ENCODE results near the gene HSPA8.
A peak's percentile ranks its signal among the peaks of the same experiment; 100 is the strongest.
"Not testable (repeated sequence)": the region's sequence is repeated elsewhere in the genome, so short reads cannot be mapped to it uniquely, and the experiment has no call there.

HSPA8 gene

DNA sequence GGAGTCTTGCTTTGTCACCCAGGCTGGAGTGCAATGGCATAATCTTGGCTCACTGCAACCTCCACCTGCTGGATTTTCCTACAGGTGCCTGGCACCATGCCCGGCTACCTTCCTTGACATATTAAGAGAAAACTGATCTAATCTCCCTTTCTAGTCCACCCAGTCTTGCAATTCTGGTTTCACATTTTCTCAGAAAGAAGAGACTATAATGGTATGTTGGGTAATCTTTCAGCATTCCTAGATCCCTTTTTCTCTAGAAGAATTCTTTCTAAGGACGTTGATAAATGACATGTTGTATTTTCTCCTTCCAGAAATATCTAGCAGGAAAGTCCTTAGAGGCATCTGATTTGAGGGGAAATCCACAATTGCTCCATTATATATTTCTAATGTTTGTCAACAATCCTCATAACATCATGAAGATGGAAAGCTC lies 10.4 kb upstream of the HSPA8 start:
- DNase-seq (ENCODE audit: low read depth) = no peak

DNA sequence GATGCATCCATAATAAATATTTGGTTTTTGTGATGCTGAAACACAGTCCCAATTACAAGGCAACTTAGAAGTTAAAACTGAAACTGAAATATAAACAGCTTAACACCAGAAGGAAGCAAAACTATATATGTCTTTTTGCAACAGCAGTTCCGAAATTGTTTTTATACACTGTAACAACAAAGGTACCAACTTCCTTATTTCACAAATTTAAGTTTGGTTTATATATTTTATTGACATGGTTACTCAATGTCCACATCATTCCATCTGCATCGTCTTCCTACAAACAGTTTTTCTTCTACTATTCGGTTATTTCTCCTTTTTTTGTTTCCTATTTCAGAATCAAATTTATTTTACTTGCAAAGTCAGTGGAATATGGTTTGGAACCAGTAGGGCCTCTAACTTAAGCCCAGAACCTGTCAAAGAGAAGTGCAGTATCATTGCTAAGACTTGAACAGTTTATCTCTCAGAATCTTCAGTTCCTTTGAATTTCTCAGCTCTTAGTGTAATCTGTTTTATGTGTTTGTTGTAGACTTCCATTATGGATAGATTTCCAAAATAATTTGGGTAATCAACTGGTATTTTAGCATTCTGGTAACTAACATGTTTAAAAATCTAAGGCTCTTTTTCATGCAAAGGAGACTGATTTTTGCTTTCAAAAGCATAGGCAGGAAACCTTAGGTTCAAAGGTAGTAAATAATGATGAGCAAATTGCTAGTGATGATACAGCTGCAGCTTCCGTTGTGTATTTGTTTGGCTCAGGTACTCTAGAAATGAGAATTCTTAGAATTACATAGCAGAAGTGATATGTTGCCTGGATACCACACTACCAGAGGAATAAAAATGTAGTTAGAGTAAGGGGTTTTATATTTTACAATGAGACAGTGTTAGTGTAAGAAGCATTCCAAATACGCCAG lies 8.2 kb upstream of the HSPA8 start:
- no peak for DNase-seq (ENCODE audit: low read depth)

DNA sequence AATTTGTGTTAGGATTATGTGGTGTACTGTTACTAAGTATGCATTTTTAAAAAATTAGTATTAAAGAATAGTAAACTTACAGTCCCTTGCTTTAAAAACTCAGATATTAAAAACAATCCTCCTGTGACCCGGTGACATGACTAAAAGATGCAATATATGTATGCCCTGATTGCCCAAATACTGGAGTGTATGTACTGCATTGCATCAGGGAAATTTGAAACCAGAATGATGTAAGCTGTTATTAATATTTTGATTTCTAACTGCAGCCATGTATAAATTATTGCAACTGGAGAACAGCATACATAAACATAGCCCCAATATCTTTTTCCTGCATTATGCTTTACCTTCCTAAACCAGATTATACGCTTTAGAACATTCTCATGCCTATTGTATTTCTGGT lies 3.7 kb upstream of the HSPA8 start:
- DNase-seq (ENCODE audit: low read depth) = no peak

DNA sequence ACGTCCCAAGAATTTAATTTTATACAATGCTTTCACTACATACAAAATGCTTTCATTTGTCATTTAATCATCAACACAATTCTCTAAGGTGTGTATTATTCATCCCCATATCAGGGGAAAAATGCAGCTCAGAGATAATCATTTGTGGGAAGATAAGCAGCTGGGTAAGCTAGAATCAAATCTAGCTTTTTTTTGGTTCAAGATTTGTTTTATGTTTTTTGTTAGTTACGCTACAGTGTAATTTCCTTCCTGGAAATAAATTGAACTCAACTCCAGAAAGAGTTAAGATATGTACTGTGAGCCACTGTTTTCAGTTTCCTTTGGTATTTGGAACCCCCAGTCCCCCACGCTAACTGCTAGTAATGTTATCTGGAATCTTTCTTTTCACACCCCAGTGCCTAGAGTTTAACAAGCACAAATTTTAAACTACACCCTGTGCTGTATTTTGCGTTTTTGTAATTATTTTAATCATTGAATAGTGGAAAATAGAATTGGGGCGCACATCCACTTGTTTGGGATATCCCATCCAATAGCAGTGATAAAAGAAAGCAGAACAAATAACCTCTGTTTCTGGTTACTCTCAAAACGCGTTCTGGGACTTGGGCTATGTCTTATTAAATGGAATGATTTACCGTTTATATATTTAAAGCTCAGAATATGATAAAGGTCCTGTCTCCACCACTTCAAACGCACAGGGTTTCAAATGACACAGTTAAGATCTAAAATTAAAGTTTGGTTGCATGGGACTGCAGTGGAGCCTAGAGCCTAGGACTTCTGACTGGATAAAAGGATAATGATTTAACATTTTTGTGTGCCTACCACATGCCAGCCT lies 2.1 kb upstream of the HSPA8 start:
- DNase-seq (ENCODE audit: low read depth) = no peak

DNA sequence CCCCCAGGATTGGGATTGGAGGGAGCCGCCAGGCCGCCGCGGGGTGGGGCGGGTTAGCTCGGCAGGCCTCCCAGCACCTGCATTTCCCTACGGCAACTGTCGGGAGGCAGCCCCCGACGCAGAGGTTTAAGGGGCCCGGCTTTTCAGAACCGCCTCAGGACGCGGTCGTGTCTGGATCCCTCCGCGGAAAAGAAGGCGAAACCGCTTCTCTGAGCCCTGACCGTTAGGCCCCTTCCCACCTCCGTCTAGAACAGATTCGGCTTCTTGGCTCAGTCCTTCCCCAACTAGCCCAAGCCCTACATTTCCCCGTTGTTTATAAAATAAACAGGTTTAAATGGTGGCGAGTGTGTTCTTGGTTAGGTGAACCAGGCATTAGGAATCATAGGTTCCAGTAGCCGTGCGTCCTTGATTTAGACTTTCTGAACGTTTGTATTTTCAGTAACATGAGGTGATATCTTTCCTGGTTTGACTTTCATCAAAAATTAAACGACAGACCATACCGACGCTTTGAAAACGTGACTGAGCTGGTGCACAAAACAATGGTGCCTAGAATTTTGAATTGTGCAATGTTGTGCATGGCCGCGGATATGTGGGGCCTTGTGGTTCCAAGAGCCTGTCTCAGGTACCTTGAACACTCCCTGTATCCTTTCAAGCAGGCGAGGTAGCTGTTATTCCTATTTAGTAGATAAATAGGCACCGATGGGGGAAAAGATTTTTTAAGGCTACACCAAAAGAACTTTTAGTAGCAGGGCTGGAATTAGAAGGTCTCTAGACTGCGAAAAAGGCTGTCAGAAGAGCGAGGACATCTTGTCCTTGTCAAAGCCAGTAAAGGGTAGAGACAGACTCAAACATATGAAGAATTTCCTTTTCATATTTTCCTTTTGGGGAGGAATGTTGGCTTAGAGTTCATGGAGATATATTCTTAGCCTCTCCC lies 1.2 kb upstream of the HSPA8 start:
- no peak for DNase-seq (ENCODE audit: low read depth)

DNA sequence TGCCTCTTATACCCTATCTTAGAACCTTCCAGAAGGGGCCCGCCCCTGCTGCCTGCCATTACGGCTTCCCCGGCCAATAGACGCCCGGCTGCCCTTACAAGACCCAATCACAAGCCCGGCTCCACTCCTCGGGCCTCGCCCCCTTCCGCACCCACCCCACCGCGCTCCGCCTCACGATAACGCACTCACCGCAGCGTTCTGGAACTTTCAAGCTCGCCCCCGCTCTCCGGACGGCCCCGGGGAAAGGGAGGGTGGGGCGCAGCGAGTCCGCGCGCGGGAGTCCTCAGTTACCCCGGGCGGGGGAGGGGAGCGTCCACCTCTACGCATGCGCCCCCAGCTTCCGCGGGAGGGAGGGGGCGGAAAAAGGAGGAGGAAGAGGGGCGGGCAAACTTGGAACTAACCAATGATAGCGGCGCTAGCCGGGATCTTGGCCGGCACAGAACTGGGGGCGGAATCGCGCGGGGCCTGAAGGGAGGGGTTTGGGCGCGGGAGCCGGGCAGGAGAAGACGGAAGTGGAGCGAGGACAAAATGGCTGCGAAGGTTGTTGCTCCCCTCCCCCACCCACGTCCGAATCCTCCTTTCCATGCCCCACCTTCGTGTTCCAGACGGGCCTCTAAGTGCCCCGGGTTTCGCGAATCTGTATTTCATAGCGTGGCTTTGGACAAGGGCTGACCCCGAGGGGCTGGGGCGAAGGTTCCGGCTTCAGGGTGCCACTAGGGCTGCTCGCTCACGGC lies 389 bp upstream of the HSPA8 start:
- peak; percentile 100 for DNase-seq (ENCODE audit: low read depth)

DNA sequence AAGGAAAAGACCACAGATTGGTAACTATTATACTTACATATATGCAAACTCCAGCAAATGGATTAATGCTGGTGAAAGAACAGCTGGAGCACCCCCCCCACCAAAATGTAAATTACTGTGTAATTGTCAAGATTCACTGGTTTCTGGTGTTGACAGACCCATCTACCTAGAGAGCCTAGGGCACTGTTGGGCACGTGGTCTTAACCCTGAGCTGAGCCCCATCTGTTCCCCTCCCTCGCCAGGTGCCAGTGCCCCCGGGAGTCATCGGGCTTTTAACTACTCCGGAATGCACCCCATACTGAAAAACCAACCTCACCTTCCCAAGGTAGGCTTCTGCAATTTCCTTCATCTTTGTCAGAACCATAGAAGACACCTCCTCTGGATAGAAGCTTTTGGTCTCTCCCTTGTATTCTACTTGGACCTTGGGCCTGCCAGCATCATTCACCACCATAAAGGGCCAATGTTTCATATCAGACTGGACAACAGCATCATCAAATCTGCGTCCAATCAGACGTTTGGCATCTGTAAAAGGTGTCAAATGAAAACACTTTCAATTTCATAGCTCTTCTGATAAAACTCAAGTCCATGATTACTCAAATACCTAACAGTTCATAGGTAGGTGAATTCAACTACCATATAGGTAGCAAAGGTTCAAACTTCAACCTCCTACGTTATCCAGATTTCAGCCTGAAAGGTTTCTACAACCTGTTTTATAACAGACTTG lies 1.5 kb downstream of the HSPA8 start:
- no peak for DNase-seq (ENCODE audit: low read depth)

DNA sequence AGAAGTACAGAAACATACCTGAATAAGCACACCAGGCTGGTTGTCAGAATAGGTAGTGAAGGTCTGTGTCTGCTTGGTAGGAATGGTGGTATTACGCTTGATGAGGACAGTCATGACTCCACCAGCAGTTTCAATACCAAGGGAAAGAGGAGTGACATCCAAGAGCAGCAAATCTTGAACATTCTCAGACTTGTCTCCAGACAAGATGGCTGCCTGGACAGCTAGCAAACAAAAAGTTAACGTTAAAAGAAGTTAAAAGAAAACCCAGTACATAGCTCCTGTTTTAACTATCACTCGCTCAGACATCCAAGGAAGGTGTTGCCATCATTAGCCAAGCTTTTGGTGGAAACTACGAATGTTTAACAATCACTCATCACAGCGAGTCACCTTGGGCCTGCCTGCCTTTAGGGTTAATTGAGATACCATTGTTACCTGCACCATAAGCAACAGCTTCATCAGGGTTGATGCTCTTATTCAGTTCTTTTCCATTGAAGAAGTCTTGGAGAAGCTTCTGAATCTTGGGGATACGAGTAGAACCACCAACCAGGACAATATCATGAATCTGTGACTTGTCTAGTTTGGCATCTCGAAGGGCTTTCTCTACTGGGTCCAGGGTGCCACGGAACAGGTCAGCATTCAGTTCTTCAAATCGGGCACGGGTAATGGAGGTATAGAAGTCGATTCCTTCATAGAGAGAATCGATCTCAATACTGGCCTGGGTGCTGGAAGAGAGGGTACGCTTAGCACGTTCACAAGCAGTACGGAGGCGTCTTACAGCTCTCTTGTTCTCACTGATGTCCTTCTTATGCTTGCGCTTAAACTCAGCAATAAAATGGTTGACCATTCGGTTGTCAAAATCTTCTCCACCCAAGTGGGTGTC lies 2.7 kb downstream of the HSPA8 start:
- DNase-seq (ENCODE audit: low read depth) = not testable (repeated sequence)

DNA sequence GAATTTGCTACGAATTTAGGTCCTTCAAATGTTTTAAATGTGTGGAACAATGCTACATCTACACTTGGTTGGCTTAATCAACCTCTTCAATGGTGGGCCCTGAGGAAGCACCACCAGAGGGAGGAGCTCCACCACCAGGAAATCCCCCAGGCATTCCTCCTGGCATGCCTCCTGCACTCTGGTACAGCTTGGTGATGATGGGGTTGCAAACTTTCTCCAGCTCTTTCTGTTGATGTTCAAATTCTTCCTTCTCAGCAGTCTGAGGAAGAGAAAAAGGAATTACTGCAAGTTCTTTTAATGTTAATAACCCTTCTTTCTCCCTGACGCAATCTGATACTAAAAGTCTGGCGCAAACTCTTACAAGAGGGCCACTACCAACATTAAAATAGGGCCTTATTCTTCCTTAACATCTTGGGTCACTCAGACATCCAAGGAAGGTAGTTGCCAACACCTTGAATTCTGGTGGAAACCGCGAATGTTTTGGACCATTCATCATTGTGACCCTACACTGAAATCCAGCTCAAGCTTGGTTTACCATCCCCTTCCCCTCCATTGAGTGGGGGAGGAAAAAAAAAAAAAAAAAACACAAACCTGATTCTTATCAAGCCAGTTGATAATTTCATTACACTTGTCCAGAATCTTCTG lies 4.2 kb downstream of the HSPA8 start:
- DNase-seq (ENCODE audit: low read depth) = no peak

DNA sequence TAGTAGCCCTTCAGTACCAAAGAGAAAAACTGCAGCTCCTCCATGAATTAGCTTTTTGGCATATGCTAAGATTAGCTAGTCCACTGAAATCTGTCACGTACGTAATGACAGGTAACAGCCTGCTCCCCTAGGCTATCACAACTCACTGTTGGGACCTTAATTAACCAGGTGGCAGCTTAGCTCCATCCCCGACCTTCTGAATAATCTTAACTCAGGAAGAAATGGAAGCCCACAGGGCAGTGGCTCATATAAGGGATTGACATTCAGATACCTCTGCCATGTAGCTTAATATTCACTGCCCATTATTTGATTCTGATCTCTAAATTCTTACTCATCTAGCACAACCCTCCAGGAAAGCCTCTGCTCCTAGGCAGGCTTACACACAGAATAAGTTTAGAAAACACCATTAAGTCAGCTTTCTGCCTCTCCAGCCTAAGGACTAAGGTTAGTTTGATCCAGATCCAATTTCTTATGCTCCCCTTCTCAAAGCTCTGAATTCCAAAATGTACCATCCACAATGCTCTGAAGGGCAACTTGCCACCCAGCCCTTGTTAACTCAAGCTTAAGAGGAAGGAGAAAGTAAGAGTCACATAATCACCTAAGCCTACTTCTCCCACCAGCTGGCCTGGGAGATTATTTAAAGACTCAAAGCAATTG lies 5.0 kb downstream of the HSPA8 start:
- DNase-seq (ENCODE audit: low read depth) = no peak

DNA sequence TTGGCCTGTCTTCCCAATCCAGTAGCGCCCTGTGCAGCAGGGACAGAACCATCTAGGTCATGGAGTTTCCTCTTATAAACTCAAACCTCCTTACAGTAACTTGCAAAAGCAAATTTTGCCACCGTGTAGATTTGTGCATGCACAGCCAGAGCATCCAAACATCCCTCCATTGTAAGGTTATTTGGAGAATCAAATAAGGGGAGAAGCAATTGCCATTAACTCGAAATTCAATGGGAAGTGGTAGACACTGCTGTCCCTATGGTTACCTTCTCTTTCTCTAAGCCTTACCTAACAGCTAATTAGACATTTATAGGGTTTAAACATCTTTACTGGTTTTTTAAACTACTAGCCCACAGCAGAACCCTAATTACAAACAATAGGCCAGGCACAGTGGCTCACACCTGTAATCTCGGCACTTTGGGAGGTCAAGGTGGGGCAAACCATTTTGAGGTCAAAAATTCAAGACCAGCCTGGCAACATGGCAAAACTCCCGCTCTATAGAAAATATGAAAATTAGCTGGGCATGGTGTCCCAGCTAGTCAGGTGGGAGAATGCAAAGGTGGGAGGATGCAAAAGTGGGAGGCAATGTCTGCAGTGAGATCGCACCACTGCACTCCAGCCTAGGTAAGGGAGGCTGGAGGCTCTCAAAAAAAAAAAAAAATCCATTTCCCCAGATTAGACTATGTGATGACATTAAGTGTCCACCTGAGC lies 6.6 kb downstream of the HSPA8 start:
- DNase-seq (ENCODE audit: low read depth) = no peak

DNA sequence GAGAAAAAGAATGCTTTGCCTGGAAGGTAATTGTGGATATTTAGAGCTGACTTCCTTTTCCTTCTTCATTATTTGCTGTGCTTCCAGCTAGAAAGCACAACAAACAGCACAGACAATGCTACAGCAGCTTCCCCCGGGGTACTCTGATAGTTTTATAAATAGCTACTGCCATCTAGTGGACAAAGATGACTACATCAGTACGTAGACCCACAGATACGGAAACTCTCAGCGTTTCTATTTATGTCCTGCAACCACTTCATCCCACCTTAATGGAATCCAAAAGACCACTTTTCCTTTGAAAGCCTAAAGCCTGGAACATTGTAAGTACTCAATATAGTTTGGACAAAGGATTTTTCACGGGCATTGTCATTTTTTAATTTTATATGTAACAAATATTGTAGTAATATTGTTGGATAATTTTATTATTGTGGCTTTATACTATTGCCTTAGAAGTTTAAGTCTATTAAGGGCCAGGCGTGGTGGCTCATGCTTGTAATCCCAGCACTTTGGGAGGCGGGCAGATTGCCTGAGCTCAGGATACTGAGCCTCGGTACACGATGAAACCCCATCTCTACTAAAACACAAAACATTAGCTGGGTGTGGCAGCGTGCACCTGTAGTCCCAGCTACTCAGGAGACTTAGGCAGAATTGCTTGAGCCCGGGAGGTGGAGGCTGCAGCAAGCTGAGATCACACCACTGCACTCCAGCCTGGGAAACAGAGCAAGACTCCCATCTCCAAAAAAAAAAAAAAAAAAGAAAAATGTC lies 7.5 kb downstream of the HSPA8 start:
- DNase-seq (ENCODE audit: low read depth) = no peak

DNA sequence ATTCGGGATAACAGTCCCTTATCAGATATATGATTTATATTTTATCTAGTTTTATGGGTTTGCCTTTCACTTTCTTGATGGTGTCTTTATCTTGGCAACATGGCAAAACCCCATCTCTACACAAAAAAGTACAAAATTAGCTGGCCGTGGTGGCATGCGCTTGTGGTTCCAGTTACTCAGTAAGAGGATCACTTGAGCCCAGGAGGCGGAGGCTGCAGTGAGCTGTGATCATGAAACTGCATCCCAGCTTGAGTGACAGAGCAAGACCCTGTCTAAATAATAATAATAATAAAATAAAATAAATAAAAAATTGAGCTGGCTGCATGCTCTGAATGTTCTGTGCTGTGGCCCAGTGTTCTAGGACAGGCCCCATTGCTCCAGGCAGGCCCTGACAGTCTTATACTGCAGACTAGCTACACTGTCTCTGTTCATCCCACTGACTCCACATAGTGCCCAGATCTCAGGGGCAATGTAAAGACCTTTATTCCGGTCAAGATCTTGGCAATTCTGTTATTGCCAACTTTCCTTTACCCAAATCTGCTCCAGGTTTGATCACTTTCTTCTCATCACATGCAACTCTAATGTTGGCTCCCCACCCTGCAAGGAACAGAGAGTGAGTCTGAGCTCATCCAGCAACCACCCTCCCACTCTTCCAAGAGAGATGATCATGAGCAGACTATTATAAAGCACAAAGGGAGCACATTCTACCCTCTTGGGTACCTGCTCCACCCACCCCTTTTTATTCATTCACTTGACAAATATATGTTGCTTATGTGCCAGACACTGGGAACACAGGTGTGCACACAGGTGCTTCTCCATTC lies 8.8 kb downstream of the HSPA8 start:
- no peak for DNase-seq (ENCODE audit: low read depth)

DNA sequence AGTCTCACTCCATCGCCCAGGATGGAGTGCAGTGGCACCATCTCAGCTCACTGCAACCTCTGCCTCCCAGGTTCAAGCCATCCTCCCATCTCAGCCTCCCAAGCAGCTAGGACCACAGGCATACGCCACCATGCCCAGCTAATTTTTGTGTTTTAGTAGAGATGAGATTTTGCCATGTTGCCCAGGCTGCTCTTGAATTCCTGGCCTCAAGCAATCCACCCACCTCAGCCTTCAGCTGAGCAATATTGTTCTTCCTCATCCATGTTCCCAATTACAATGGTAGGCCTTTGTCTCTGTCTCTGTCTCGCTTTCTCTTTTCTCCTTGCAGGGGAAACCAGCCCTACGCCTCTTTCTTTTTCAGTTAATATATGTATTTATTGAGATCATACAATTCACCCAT lies 10.3 kb downstream of the HSPA8 start:
- no peak for DNase-seq (ENCODE audit: low read depth)

DNA sequence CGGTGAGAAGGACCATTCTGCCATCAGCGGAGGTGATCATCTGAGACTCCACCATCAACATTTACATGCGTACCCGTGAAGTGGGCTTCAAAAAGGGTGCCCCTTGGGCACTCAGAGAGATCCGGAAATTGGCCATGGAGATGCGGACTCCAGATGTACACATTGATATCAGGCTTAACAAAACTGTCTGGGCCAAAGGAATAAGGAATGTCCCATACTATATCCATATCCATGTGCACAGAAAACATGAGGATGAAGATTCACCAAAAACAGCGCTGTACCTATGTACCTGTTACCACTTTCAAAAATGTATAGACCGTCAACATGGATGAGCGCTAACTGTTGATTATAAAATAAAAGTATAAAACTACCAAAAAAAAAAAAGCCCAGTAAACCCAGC lies 10.8 kb downstream of the HSPA8 start:
- no peak for DNase-seq (ENCODE audit: low read depth)

DNA sequence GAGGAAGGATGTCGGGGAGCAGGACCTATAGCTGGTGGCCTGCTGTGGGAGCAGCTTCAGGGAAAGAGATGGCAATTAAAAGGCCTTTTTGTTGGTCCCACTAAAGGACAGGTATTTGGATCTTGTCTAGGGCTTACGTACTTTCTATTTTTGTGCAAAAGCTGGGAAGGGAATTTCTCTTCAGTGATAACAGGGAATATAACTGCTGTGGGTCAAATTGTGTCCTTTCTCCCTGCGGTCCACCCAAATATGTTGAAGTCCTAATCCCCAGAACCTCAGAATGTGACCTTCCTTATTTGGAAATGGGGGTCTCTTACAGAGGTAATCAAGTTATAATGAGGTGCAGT lies 14.0 kb downstream of the HSPA8 start:
- DNase-seq (ENCODE audit: low read depth) = no peak

Data from activated T-cell treated with anti-CD3 and anti-CD28 coated beads for 24 hours (primary cell).